ENCODE results near the gene F11R. TPM values are rescaled to one million over a fixed set of nuclear protein-coding genes. Genes with fewer than 3 reads are reported as not detected.
A peak's percentile ranks its signal among the peaks of the same experiment; 100 is the strongest.
"Not testable (repeated sequence)": the region's sequence is repeated elsewhere in the genome, so short reads cannot be mapped to it uniquely, and the experiment has no call there.

F11R gene
- total and polyA plus RNA-seq, 12 donors: 19.3 to 99.1 (median 55.1) TPM

DNA sequence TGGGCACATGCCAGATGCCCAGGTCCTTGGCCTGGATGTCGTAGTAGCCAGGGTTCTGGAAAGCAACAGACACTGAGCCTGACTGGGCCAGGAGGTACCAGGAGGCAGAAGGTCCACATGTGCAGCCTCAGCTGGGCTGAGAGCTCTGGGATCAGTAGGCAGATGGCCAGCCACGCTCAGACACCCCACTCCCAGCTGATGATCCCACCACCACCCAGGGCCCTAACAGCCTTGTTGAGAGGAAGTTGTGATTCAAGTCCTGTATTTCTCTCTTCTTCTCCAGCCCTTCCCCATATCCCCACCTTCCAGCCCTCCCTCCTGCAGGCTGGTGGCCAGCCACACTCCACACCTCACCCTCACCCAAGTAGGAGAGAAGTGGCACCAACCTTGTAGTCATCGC lies 70.3 kb downstream of the F11R start:
- 80 to 94% (median 87%) methylated on average over 2 to 3 of the region's 3 CpGs for WGBS, 4 donors
- no peak for TF ChIP-seq POLR2A (IDR thresholded peaks at IDR 0.05)
- TF ChIP-seq, protein P1, sequence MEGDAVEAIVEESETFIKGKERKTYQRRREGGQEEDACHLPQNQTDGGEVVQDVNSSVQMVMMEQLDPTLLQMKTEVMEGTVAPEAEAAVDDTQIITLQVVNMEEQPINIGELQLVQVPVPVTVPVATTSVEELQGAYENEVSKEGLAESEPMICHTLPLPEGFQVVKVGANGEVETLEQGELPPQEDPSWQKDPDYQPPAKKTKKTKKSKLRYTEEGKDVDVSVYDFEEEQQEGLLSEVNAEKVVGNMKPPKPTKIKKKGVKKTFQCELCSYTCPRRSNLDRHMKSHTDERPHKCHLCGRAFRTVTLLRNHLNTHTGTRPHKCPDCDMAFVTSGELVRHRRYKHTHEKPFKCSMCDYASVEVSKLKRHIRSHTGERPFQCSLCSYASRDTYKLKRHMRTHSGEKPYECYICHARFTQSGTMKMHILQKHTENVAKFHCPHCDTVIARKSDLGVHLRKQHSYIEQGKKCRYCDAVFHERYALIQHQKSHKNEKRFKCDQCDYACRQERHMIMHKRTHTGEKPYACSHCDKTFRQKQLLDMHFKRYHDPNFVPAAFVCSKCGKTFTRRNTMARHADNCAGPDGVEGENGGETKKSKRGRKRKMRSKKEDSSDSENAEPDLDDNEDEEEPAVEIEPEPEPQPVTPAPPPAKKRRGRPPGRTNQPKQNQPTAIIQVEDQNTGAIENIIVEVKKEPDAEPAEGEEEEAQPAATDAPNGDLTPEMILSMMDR (IDR thresholded peaks at IDR 0.05): no peak
- Histone ChIP-seq H3K27ac (no peak overlapping the region), H3K27me3 (no peaks in the 10 kb centered on the region), H3K36me3 (replicated peaks in 1 of 2) (no peaks in the 10 kb centered on the region), H3K9me3 (replicated peaks in 1 of 3) (no peaks in the 10 kb centered on the region), H3K4me3 (no peak overlapping the region), H3K4me1 (replicated peaks in 1 of 2) (no peaks in the 10 kb centered on the region)
- intact Hi-C loops (cut with DNase I): loop anchor here (5.0 to 10.0 kb wide), 4 partner anchors 113 to 276 kb away; no protein-coding TSS in a partner anchor
- DNase-seq: no peak

DNA sequence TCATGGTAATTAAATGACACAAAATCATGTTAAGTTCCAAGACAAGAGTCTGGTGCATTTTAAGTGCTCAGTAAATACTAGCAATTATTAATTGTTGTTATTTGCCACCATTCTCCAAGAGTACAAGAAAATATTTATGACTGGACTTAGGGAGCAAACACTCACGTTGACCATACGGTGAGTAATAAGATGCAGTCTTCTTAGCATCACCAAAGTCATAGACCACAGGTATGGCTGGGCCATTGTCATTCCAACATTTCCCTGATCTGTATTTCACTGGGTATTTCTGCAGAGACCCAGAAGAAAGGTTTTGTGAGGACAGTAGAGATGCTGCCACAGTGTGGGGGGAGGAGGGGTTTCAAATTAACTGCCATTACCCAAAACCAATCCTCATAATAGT lies 71.1 kb downstream of the F11R start:
- H3K27ac ChIP-seq: no peak overlapping the region
- no peak for DNase-seq
- H3K4me3 ChIP-seq: no peak overlapping the region
- intact Hi-C loops (cut with DNase I): loop anchor here (5.0 to 10.0 kb wide), 4 partner anchors 113 to 275 kb away; no protein-coding TSS in a partner anchor
- no peaks in the 10 kb centered on the region for H3K9me3 ChIP-seq (replicated peaks in 1 of 3)
- H3K36me3 ChIP-seq (replicated peaks in 1 of 2): no peaks in the 10 kb centered on the region
- H3K4me1 ChIP-seq (replicated peaks in 1 of 2): no peaks in the 10 kb centered on the region
- WGBS, 4 donors: 83 to 90% (median 88%) methylated on average over 2 of the region's 2 CpGs
- no peak for TF ChIP-seq POLR2A (IDR thresholded peaks at IDR 0.05)
- TF ChIP-seq, protein P1 (IDR thresholded peaks at IDR 0.05): no peak
- H3K27me3 ChIP-seq: no peaks in the 10 kb centered on the region

DNA sequence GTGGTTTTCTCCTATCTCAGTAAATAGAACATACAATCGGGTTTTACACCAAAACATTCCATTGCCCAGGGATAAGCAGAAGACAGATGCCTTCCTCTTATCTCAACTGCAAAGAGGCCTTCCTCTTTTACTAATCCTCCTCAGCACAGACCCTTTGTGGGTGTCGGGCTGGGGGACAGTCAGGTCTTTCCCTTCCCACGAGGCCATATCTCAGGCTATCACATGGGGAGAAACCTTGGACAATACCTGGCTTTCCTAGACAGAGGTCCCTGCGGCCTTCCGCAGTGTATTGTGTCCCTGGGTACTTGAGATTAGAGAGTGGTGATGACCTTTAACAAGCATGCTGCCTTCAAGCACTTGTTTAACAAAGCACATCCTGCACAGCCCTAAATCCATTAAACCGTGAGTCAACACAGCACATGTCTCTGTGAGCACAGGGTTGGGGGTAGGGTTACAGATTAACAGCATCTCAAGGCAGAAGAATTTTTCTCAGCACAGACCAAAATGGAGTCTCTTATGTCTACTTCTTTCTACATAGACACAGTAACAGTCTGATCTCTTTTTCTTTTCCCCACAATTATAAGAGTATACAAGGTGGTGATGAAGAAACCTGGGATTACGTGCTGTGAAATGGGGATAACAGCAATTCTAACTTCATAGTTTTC lies 71.6 kb downstream of the F11R start:
- H3K27ac ChIP-seq; H3K27me3 ChIP-seq; H3K4me1 ChIP-seq (replicated peaks in 1 of 2); DNase-seq; intact Hi-C loops (cut with DNase I); H3K4me3 ChIP-seq; H3K9me3 ChIP-seq (replicated peaks in 1 of 3); H3K36me3 ChIP-seq (replicated peaks in 1 of 2): not testable (repeated sequence)
- WGBS, 4 donors: 29 to 51% (median 43%) methylated on average over 3 to 7 of the region's 7 CpGs

DNA sequence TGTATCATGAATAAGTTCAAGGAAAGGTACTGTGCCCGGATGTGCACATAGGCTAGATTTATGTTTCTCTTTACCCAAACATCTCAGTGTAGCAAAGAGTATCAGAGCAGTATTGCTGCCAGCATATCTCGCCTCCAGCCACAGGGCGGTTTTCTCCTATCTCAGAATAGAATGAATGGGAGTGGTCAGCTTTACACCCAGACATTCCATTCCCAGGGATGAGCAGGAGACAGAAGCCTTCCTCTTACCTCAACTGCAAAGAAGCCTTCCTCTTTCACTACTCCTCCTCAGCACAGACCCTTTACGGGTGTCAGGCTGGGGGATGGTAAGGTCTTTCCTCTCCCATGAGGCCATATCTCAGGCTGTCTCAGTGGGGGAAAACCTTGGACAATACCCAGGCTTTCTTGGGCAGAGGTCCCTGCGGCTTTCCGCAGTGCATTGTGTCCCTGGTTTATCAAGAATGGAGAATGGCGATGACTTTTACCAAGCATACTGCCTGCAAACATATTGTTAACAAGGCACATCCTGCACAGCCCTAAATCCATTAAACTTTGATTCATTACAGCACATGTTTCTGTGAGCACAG lies 73.7 kb downstream of the F11R start:
- H3K27me3 ChIP-seq; H3K4me1 ChIP-seq (replicated peaks in 1 of 2); H3K27ac ChIP-seq; DNase-seq; H3K9me3 ChIP-seq (replicated peaks in 1 of 3); H3K4me3 ChIP-seq; intact Hi-C loops (cut with DNase I); H3K36me3 ChIP-seq (replicated peaks in 1 of 2): not testable (repeated sequence)
- WGBS, 4 donors: 57 to 76% (median 61%) methylated on average over 7 of the region's 7 CpGs

DNA sequence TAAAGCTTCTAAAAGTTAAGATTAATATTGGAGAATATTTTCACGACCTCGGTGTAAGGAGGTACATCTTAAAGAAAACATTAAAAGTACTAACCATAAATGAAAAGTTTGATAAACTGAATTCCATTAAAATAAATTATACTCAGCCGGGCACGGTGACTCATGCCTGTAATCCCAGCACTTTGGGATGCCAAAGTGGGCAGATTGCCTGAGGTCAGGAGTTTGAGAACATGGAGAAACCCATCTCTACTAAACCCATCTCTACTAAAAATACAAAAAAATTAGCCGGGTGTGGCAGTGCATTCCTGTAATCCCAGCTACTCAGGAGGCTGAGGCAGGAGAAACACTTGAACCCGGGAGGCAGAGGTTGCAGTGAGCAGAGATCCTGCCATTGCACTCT lies 75.1 kb downstream of the F11R start:
- not testable (repeated sequence) for H3K27me3 ChIP-seq; H3K4me1 ChIP-seq (replicated peaks in 1 of 2)

More for the DNA sequence above, 75.1 kb downstream of the F11R start:
- H3K27ac ChIP-seq; H3K9me3 ChIP-seq (replicated peaks in 1 of 3); H3K36me3 ChIP-seq (replicated peaks in 1 of 2); intact Hi-C loops (cut with DNase I); H3K4me3 ChIP-seq: not testable (repeated sequence)
- 64 to 73% (median 66%) methylated on average over 6 of the region's 6 CpGs for WGBS, 4 donors
- peak in 1 of 7 donors; percentile 41 for DNase-seq

Small RNA genes within 50 kb of the gene (small RNA-seq; reads per million reads assigned to genes)
- 0 reads per million in 2 donors for gene AL591806.2

Other genes starting within 250 kb of the F11R start
- gene LY9, start 225.0 kb downstream of the F11R start, total RNA-seq: 1 to 10 TPM in 1 of 9 donors, under 1 TPM in 6, not detected in 2; 0.14 to 1.0 (median 0.25) TPM
- 1 to 10 TPM in 1 of 3 donors, under 1 TPM in 2; 0.27 to 1.3 (median 0.42) TPM for gene LY9, start 225.0 kb downstream of the F11R start, polyA plus RNA-seq
- gene CD244, start 158.3 kb downstream of the F11R start, total RNA-seq: 1 to 10 TPM in 1 of 9 donors, under 1 TPM in 7, not detected in 1; 0.15 to 1.4 (median 0.32) TPM
- under 1 TPM; 0.17 to 0.88 (median 0.22) TPM for gene CD244, start 158.3 kb downstream of the F11R start, polyA plus RNA-seq
- 1 to 10 TPM in 1 of 9 donors, under 1 TPM in 2, not detected in 6; 0.41 to 2.9 (median 0.52) TPM for gene ITLN1, start 136.0 kb downstream of the F11R start, total RNA-seq
- gene ITLN1, start 136.0 kb downstream of the F11R start, polyA plus RNA-seq: 1 to 10 TPM in 2 of 3 donors, not detected in 1; 2.4 to 4.1 TPM
- 1 to 10 TPM in 2 of 9 donors, not detected in 7; 1.1 to 3.1 TPM for gene ITLN2, start 66.3 kb downstream of the F11R start, total RNA-seq
- gene ITLN2, start 66.3 kb downstream of the F11R start, polyA plus RNA-seq: under 1 TPM in 1 of 3 donors, not detected in 2; 0.32 TPM
- 100 to 1,000 TPM in 3 of 9 donors, 10 to 100 TPM in 6; 46.3 to 280 (median 86.7) TPM for gene TSTD1, start 17.8 kb upstream of the F11R start, total RNA-seq
- 100 to 1,000 TPM in 2 of 3 donors, 10 to 100 TPM in 1; 57.8 to 153 (median 109) TPM for gene TSTD1, start 17.8 kb upstream of the F11R start, polyA plus RNA-seq
- 10 to 100 TPM; 41.3 to 82.9 (median 63.7) TPM for gene USF1, start 24.8 kb upstream of the F11R start, total RNA-seq
- gene USF1, start 24.8 kb upstream of the F11R start, polyA plus RNA-seq: 100 to 1,000 TPM in 2 of 3 donors, 10 to 100 TPM in 1; 48.0 to 153 (median 144) TPM
- gene ARHGAP30, start 48.7 kb upstream of the F11R start, total RNA-seq: 10 to 100 TPM in 5 of 9 donors, 1 to 10 TPM in 3, under 1 TPM in 1; 0.89 to 15.7 (median 10.1) TPM
- gene ARHGAP30, start 48.7 kb upstream of the F11R start, polyA plus RNA-seq: 10 to 100 TPM in 1 of 3 donors, 1 to 10 TPM in 2; 3.7 to 17.5 (median 4.5) TPM
- under 1 TPM in 1 of 9 donors, not detected in 8; 0.06 TPM for gene NECTIN4, start 68.4 kb upstream of the F11R start, total RNA-seq
- gene NECTIN4, start 68.4 kb upstream of the F11R start, polyA plus RNA-seq: under 1 TPM in 1 of 3 donors, not detected in 2; 0.10 TPM
- gene KLHDC9, start 77.2 kb upstream of the F11R start, total RNA-seq: 10 to 100 TPM in 7 of 9 donors, 1 to 10 TPM in 2; 5.2 to 28.1 (median 19.4) TPM
- 10 to 100 TPM in 2 of 3 donors, 1 to 10 TPM in 1; 5.5 to 25.4 (median 24.4) TPM for gene KLHDC9, start 77.2 kb upstream of the F11R start, polyA plus RNA-seq
- gene PFDN2, start 96.9 kb upstream of the F11R start, total RNA-seq: 100 to 1,000 TPM in 1 of 9 donors, 10 to 100 TPM in 8; 33.6 to 103 (median 52.4) TPM
- gene PFDN2, start 96.9 kb upstream of the F11R start, polyA plus RNA-seq: 100 to 1,000 TPM in 2 of 3 donors, 10 to 100 TPM in 1; 85.9 to 452 (median 363) TPM
- 100 to 1,000 TPM in 6 of 9 donors, 10 to 100 TPM in 3; 77.1 to 122 (median 106) TPM for gene NIT1, start 97.0 kb upstream of the F11R start, total RNA-seq
- gene NIT1, start 97.0 kb upstream of the F11R start, polyA plus RNA-seq: 100 to 1,000 TPM in 1 of 3 donors, 10 to 100 TPM in 2; 72.2 to 147 (median 88.6) TPM
- gene DEDD, start 111.5 kb upstream of the F11R start, total RNA-seq: 10 to 100 TPM; 22.0 to 38.2 (median 31.5) TPM
- 10 to 100 TPM; 30.9 to 35.0 (median 33.1) TPM for gene DEDD, start 111.5 kb upstream of the F11R start, polyA plus RNA-seq
- 100 to 1,000 TPM in 6 of 9 donors, 10 to 100 TPM in 3; 59.0 to 127 (median 106) TPM for gene UFC1, start 132.8 kb upstream of the F11R start, total RNA-seq
- gene UFC1, start 132.8 kb upstream of the F11R start, polyA plus RNA-seq: 100 to 1,000 TPM; 121 to 166 (median 126) TPM
- 10 to 100 TPM; 12.0 to 44.0 (median 27.5) TPM for gene USP21, start 138.3 kb upstream of the F11R start, total RNA-seq
- gene USP21, start 138.3 kb upstream of the F11R start, polyA plus RNA-seq: 10 to 100 TPM; 19.3 to 44.9 (median 41.5) TPM
- gene PPOX, start 145.3 kb upstream of the F11R start, total RNA-seq: 10 to 100 TPM; 19.4 to 56.2 (median 36.1) TPM
- gene PPOX, start 145.3 kb upstream of the F11R start, polyA plus RNA-seq: 100 to 1,000 TPM in 2 of 3 donors, 10 to 100 TPM in 1; 13.2 to 268 (median 150) TPM
- 10 to 100 TPM; 25.8 to 38.8 (median 30.0) TPM for gene B4GALT3, start 156.4 kb upstream of the F11R start, total RNA-seq
- gene B4GALT3, start 156.4 kb upstream of the F11R start, polyA plus RNA-seq: 10 to 100 TPM; 21.9 to 35.9 (median 26.6) TPM
- gene ADAMTS4, start 177.9 kb upstream of the F11R start, total RNA-seq: 10 to 100 TPM in 6 of 9 donors, 1 to 10 TPM in 2, under 1 TPM in 1; 0.67 to 29.2 (median 10.3) TPM
- gene ADAMTS4, start 177.9 kb upstream of the F11R start, polyA plus RNA-seq: 10 to 100 TPM in 1 of 3 donors, 1 to 10 TPM in 2; 1.7 to 16.1 (median 9.3) TPM
- 100 to 1,000 TPM; 133 to 305 (median 191) TPM for gene NDUFS2, start 181.2 kb upstream of the F11R start, total RNA-seq
- gene NDUFS2, start 181.2 kb upstream of the F11R start, polyA plus RNA-seq: 100 to 1,000 TPM in 1 of 3 donors, 10 to 100 TPM in 2; 78.3 to 175 (median 99.2) TPM
- 100 to 1,000 TPM in 4 of 9 donors, 10 to 100 TPM in 4, 1 to 10 TPM in 1; 5.5 to 239 (median 79.4) TPM for gene FCER1G, start 194.1 kb upstream of the F11R start, total RNA-seq
- 100 to 1,000 TPM; 127 to 232 (median 180) TPM for gene FCER1G, start 194.1 kb upstream of the F11R start, polyA plus RNA-seq
- gene APOA2, start 202.5 kb upstream of the F11R start, total RNA-seq: 1 to 10 TPM in 2 of 9 donors, under 1 TPM in 2, not detected in 5; 0.55 to 2.0 (median 1.0) TPM
- gene APOA2, start 202.5 kb upstream of the F11R start, polyA plus RNA-seq: 1 to 10 TPM in 1 of 3 donors, not detected in 2; 4.1 TPM
- gene TOMM40L, start 204.9 kb upstream of the F11R start, total RNA-seq: 10 to 100 TPM in 6 of 9 donors, 1 to 10 TPM in 3; 7.0 to 18.4 (median 12.1) TPM
- gene TOMM40L, start 204.9 kb upstream of the F11R start, polyA plus RNA-seq: 10 to 100 TPM in 2 of 3 donors, 1 to 10 TPM in 1; 7.2 to 13.2 (median 10.1) TPM
- gene NR1I3, start 217.1 kb upstream of the F11R start, total RNA-seq: under 1 TPM in 1 of 9 donors, not detected in 8; 0.50 TPM
- under 1 TPM in 1 of 3 donors, not detected in 2; 0.16 TPM for gene NR1I3, start 217.1 kb upstream of the F11R start, polyA plus RNA-seq
- under 1 TPM in 4 of 9 donors, not detected in 5; 0.11 to 0.39 (median 0.33) TPM for gene PCP4L1, start 237.6 kb upstream of the F11R start, total RNA-seq
- under 1 TPM in 2 of 3 donors, not detected in 1; 0.13 to 0.27 TPM for gene PCP4L1, start 237.6 kb upstream of the F11R start, polyA plus RNA-seq